HEK293 (cell line): ENCODE measurements around the gene LILRB5.

Experiments used
- ZNF138 ChIP-seq: fragments of 450-650 bp; formaldehyde crosslinking; IDR thresholded peaks from 2 replicates; pipeline ENCODE4 v1.5.1; 2016; ENCODE audit warnings: missing biosample characterization, missing genetic modification characterization, borderline replicate concordance
- ZNF423 ChIP-seq: fragments of 450-650 bp; formaldehyde crosslinking; IDR thresholded peaks from 2 replicates; pipeline ENCODE4 v1.5.1; 2016; ENCODE audit warnings: missing biosample characterization, missing genetic modification characterization
- ZNF777 ChIP-seq: fragments of 450-650 bp; formaldehyde crosslinking; IDR thresholded peaks from 2 replicates; pipeline ENCODE4 v1.5.1; 2017; ENCODE audit warnings: missing biosample characterization, missing genetic modification characterization, borderline replicate concordance
- TF ChIP-seq, protein P1 (sequence below): fragments of 450-650 bp; formaldehyde crosslinking; IDR thresholded peaks from 2 replicates; pipeline ENCODE4 v1.5.1; 2016; ENCODE audit warnings: missing biosample characterization, missing genetic modification characterization

- TF ChIP-seq, protein P1, sequence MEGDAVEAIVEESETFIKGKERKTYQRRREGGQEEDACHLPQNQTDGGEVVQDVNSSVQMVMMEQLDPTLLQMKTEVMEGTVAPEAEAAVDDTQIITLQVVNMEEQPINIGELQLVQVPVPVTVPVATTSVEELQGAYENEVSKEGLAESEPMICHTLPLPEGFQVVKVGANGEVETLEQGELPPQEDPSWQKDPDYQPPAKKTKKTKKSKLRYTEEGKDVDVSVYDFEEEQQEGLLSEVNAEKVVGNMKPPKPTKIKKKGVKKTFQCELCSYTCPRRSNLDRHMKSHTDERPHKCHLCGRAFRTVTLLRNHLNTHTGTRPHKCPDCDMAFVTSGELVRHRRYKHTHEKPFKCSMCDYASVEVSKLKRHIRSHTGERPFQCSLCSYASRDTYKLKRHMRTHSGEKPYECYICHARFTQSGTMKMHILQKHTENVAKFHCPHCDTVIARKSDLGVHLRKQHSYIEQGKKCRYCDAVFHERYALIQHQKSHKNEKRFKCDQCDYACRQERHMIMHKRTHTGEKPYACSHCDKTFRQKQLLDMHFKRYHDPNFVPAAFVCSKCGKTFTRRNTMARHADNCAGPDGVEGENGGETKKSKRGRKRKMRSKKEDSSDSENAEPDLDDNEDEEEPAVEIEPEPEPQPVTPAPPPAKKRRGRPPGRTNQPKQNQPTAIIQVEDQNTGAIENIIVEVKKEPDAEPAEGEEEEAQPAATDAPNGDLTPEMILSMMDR (tag by site-specific recombination): no peak
- no peak for TF ChIP-seq ZNF423 (tag by site-specific recombination)
- no peak for TF ChIP-seq ZNF777 (tag by site-specific recombination)
- TF ChIP-seq ZNF138 (tag by site-specific recombination): no peak
Measured at GRCh38 chr19:54305141-54305540, 48.1 kb upstream of the LILRB5 start.
